ENCODE data around the gene NAV2. TPM values are rescaled to one million over a fixed set of nuclear protein-coding genes. Genes with fewer than 3 reads are reported as not detected.

The NAV2 gene
- polyA plus RNA-seq, 1 donor from 2014 or later, result 3.0 TPM

- Histone ChIP-seq H3F3A (ENCODE audit: insufficient read depth, low read length, poor library complexity, severe bottlenecking) (no peaks in the 10 kb centered on the region), H3K4me3 (ENCODE audit: low read length) (no peak overlapping the region), H4K20me1 (ENCODE audit: insufficient read depth) (no peaks in the 10 kb centered on the region)
Measured at GRCh38 chr11:19770277-19770676, 57.6 kb downstream of the NAV2 start.

GRCh38 chr11:19771463-19771862 is 58.8 kb downstream of the NAV2 start:
- no peaks in the 10 kb centered on the region for H4K20me1 ChIP-seq (ENCODE audit: insufficient read depth)
- no peak overlapping the region for H3K4me2 ChIP-seq (ENCODE audit: low read length)
- H3K9me2 ChIP-seq (ENCODE audit: insufficient read depth, low read length), result no peaks in the 10 kb centered on the region
- H3K4me3 ChIP-seq (ENCODE audit: low read length), result no peak overlapping the region
- peaks cover 18% of the 10 kb centered on the region for H3K27me3 ChIP-seq (ENCODE audit: insufficient read depth, low read depth, low read length)
- no peaks in the 10 kb centered on the region for H3K9me3 ChIP-seq (ENCODE audit: low read length)
- H3K79me2 ChIP-seq (replicated peaks; ENCODE audit: insufficient read depth, low read length), result no peaks in the 10 kb centered on the region
- H3K9ac ChIP-seq (ENCODE audit: low read length), result no peak overlapping the region
- H3K36me3 ChIP-seq (ENCODE audit: insufficient read depth, low read length), result no peaks in the 10 kb centered on the region
- H3K27ac ChIP-seq (ENCODE audit: low read length), result no peak overlapping the region
- H3F3A ChIP-seq (ENCODE audit: insufficient read depth, low read length, poor library complexity, severe bottlenecking), result no peaks in the 10 kb centered on the region
- H2AFZ ChIP-seq (ENCODE audit: low read depth, low read length), result no peak overlapping the region
- TF ChIP-seq SMC3 (conservative IDR thresholded peaks at IDR 0.05; ENCODE audit: poor library complexity), result no peak
- TF ChIP-seq EP300 (conservative IDR thresholded peaks at IDR 0.05; ENCODE audit: poor library complexity, severe bottlenecking), result no peak
- no peak for TF ChIP-seq MXI1 (conservative IDR thresholded peaks at IDR 0.05; ENCODE audit: poor library complexity, severe bottlenecking)
- TF ChIP-seq RAD21 (conservative IDR thresholded peaks at IDR 0.05), result no peak
- no peak for TF ChIP-seq CTCF (IDR thresholded peaks at IDR 0.05; ENCODE audit: poor library complexity, severe bottlenecking)
- TF ChIP-seq POLR2AphosphoS5 (IDR thresholded peaks at IDR 0.05), result no peak
- no peak for TF ChIP-seq EZH2 (IDR thresholded peaks at IDR 0.05; ENCODE audit: borderline replicate concordance, insufficient read depth, low read length, poor library complexity, severe bottlenecking)
- TF ChIP-seq TAF1 (IDR thresholded peaks at IDR 0.05; ENCODE audit: low read depth), result no peak

More at GRCh38 chr11:19770277-19770676, 57.6 kb downstream of the NAV2 start:
- H3K36me3 ChIP-seq (ENCODE audit: insufficient read depth, low read length), result no peaks in the 10 kb centered on the region
- peaks cover 11% of the 10 kb centered on the region for H3K27me3 ChIP-seq (ENCODE audit: insufficient read depth, low read depth, low read length)
- no peaks in the 10 kb centered on the region for H3K79me2 ChIP-seq (replicated peaks; ENCODE audit: insufficient read depth, low read length)
- no peaks in the 10 kb centered on the region for H3K9me2 ChIP-seq (ENCODE audit: insufficient read depth, low read length)
- H3K27ac ChIP-seq (ENCODE audit: low read length), result no peak overlapping the region
- no peak overlapping the region for H2AFZ ChIP-seq (ENCODE audit: low read depth, low read length)
- H3K4me2 ChIP-seq (ENCODE audit: low read length), result no peak overlapping the region
- TF ChIP-seq EP300 (conservative IDR thresholded peaks at IDR 0.05; ENCODE audit: poor library complexity, severe bottlenecking) (no peak), EZH2 (IDR thresholded peaks at IDR 0.05; ENCODE audit: borderline replicate concordance, insufficient read depth, low read length, poor library complexity, severe bottlenecking) (no peak), TAF1 (IDR thresholded peaks at IDR 0.05; ENCODE audit: low read depth) (no peak), RAD21 (conservative IDR thresholded peaks at IDR 0.05) (no peak), POLR2AphosphoS5 (IDR thresholded peaks at IDR 0.05) (no peak), CTCF (IDR thresholded peaks at IDR 0.05; ENCODE audit: poor library complexity, severe bottlenecking) (no peak), MXI1 (conservative IDR thresholded peaks at IDR 0.05; ENCODE audit: poor library complexity, severe bottlenecking) (no peak), SMC3 (conservative IDR thresholded peaks at IDR 0.05; ENCODE audit: poor library complexity) (no peak), REST (IDR thresholded peaks at IDR 0.05; ENCODE audit: borderline replicate concordance) (no peak)
- no peak overlapping the region for H3K9ac ChIP-seq (ENCODE audit: low read length)
- no peaks in the 10 kb centered on the region for H3K9me3 ChIP-seq (ENCODE audit: low read length)

Data from neural cell (in vitro differentiated cells).